ENCODE results near the gene MCL1. TPM values are rescaled to one million over a fixed set of nuclear protein-coding genes. Genes with fewer than 3 reads are reported as not detected.

MCL1 gene
- total and polyA plus RNA-seq, 2 experiments from 2014 or later = 55.3 to 244 TPM

DNA sequence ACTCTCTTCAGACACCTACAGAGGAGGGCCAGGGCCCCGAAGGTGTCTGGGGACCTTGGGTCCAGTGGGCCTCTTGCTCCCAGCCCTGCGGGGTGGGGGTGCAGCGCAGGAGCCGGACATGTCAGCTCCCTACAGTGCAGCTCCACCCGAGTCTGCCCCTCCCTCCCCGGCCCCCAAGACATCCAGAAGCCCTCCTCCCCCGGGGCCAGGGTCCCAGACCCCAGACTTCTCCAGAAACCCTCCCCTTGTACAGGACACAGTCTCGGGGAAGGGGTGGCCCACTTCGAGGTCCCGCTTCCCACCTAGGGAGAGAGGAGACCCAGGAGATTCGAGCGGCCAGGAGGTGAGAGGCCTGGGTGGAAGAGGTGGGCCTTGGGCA lies 26.5 kb downstream of the MCL1 start:
- no peak overlapping the region for H3K4me3 ChIP-seq
- TF ChIP-seq EZH2phosphoT487 (IDR thresholded peaks at IDR 0.05; ENCODE audit: unreplicated experiment) (no peak), ZNF114 (CRISPR knock-in tag; IDR thresholded peaks at IDR 0.05) (no peak), STAT1 (IDR thresholded peaks at IDR 0.05; ENCODE audit: unreplicated experiment) (no peak), ZNF331 (CRISPR knock-in tag; IDR thresholded peaks at IDR 0.05; ENCODE audit: low read depth) (no peak), CREB1 (CRISPR knock-in tag; IDR thresholded peaks at IDR 0.05; ENCODE audit: low read depth) (no peak), EZH2 (IDR thresholded peaks at IDR 0.05; ENCODE audit: low read depth, unreplicated experiment) (no peak), JUNB (IDR thresholded peaks at IDR 0.05; ENCODE audit: unreplicated experiment) (no peak), NANOG (IDR thresholded peaks at IDR 0.05; ENCODE audit: borderline replicate concordance) (no peak), POLR2AphosphoS5 (IDR thresholded peaks at IDR 0.05; ENCODE audit: low read depth) (no peak)
- TF ChIP-seq, protein P1, sequence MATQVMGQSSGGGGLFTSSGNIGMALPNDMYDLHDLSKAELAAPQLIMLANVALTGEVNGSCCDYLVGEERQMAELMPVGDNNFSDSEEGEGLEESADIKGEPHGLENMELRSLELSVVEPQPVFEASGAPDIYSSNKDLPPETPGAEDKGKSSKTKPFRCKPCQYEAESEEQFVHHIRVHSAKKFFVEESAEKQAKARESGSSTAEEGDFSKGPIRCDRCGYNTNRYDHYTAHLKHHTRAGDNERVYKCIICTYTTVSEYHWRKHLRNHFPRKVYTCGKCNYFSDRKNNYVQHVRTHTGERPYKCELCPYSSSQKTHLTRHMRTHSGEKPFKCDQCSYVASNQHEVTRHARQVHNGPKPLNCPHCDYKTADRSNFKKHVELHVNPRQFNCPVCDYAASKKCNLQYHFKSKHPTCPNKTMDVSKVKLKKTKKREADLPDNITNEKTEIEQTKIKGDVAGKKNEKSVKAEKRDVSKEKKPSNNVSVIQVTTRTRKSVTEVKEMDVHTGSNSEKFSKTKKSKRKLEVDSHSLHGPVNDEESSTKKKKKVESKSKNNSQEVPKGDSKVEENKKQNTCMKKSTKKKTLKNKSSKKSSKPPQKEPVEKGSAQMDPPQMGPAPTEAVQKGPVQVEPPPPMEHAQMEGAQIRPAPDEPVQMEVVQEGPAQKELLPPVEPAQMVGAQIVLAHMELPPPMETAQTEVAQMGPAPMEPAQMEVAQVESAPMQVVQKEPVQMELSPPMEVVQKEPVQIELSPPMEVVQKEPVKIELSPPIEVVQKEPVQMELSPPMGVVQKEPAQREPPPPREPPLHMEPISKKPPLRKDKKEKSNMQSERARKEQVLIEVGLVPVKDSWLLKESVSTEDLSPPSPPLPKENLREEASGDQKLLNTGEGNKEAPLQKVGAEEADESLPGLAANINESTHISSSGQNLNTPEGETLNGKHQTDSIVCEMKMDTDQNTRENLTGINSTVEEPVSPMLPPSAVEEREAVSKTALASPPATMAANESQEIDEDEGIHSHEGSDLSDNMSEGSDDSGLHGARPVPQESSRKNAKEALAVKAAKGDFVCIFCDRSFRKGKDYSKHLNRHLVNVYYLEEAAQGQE (IDR thresholded peaks at IDR 0.05; ENCODE audit: unreplicated experiment) = no peak
- TF ChIP-seq, protein P2, sequence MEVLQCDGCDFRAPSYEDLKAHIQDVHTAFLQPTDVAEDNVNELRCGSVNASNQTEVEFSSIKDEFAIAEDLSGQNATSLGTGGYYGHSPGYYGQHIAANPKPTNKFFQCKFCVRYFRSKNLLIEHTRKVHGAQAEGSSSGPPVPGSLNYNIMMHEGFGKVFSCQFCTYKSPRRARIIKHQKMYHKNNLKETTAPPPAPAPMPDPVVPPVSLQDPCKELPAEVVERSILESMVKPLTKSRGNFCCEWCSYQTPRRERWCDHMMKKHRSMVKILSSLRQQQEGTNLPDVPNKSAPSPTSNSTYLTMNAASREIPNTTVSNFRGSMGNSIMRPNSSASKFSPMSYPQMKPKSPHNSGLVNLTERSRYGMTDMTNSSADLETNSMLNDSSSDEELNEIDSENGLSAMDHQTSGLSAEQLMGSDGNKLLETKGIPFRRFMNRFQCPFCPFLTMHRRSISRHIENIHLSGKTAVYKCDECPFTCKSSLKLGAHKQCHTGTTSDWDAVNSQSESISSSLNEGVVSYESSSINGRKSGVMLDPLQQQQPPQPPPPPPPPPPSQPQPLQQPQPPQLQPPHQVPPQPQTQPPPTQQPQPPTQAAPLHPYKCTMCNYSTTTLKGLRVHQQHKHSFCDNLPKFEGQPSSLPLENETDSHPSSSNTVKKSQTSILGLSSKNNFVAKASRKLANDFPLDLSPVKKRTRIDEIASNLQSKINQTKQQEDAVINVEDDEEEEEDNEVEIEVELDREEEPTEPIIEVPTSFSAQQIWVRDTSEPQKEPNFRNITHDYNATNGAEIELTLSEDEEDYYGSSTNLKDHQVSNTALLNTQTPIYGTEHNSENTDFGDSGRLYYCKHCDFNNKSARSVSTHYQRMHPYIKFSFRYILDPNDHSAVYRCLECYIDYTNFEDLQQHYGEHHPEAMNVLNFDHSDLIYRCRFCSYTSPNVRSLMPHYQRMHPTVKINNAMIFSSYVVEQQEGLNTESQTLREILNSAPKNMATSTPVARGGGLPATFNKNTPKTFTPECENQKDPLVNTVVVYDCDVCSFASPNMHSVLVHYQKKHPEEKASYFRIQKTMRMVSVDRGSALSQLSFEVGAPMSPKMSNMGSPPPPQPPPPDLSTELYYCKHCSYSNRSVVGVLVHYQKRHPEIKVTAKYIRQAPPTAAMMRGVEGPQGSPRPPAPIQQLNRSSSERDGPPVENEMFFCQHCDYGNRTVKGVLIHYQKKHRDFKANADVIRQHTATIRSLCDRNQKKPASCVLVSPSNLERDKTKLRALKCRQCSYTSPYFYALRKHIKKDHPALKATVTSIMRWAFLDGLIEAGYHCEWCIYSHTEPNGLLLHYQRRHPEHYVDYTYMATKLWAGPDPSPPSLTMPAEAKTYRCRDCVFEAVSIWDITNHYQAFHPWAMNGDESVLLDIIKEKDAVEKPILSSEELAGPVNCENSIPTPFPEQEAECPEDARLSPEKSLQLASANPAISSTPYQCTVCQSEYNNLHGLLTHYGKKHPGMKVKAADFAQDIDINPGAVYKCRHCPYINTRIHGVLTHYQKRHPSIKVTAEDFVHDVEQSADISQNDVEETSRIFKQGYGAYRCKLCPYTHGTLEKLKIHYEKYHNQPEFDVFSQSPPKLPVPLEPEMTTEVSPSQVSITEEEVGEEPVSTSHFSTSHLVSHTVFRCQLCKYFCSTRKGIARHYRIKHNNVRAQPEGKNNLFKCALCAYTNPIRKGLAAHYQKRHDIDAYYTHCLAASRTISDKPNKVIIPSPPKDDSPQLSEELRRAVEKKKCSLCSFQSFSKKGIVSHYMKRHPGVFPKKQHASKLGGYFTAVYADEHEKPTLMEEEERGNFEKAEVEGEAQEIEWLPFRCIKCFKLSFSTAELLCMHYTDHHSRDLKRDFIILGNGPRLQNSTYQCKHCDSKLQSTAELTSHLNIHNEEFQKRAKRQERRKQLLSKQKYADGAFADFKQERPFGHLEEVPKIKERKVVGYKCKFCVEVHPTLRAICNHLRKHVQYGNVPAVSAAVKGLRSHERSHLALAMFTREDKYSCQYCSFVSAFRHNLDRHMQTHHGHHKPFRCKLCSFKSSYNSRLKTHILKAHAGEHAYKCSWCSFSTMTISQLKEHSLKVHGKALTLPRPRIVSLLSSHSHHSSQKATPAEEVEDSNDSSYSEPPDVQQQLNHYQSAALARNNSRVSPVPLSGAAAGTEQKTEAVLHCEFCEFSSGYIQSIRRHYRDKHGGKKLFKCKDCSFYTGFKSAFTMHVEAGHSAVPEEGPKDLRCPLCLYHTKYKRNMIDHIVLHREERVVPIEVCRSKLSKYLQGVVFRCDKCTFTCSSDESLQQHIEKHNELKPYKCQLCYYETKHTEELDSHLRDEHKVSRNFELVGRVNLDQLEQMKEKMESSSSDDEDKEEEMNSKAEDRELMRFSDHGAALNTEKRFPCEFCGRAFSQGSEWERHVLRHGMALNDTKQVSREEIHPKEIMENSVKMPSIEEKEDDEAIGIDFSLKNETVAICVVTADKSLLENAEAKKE (CRISPR knock-in tag; IDR thresholded peaks at IDR 0.05) = no peak
- TF ChIP-seq, protein P3, sequence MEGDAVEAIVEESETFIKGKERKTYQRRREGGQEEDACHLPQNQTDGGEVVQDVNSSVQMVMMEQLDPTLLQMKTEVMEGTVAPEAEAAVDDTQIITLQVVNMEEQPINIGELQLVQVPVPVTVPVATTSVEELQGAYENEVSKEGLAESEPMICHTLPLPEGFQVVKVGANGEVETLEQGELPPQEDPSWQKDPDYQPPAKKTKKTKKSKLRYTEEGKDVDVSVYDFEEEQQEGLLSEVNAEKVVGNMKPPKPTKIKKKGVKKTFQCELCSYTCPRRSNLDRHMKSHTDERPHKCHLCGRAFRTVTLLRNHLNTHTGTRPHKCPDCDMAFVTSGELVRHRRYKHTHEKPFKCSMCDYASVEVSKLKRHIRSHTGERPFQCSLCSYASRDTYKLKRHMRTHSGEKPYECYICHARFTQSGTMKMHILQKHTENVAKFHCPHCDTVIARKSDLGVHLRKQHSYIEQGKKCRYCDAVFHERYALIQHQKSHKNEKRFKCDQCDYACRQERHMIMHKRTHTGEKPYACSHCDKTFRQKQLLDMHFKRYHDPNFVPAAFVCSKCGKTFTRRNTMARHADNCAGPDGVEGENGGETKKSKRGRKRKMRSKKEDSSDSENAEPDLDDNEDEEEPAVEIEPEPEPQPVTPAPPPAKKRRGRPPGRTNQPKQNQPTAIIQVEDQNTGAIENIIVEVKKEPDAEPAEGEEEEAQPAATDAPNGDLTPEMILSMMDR (conservative IDR thresholded peaks at IDR 0.05; ENCODE audit: low read depth in 2 of 2) = no peak
- TF ChIP-seq, protein P4, sequence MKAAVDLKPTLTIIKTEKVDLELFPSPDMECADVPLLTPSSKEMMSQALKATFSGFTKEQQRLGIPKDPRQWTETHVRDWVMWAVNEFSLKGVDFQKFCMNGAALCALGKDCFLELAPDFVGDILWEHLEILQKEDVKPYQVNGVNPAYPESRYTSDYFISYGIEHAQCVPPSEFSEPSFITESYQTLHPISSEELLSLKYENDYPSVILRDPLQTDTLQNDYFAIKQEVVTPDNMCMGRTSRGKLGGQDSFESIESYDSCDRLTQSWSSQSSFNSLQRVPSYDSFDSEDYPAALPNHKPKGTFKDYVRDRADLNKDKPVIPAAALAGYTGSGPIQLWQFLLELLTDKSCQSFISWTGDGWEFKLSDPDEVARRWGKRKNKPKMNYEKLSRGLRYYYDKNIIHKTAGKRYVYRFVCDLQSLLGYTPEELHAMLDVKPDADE (IDR thresholded peaks at IDR 0.05) = no peak
- H3F3A ChIP-seq (replicated peaks; ENCODE audit: low read depth) = peaks cover 4% of the 10 kb centered on the region
- peaks cover 15% of the 10 kb centered on the region; the same call in 1 of the 2 replicates for H3K4me1 ChIP-seq (ENCODE audit: insufficient read depth)
- peaks cover 17% of the 10 kb centered on the region for H3K27me3 ChIP-seq (ENCODE audit: insufficient read depth)
- no peak overlapping the region for H3K27ac ChIP-seq (ENCODE audit: low read depth)
- H4K20me1 ChIP-seq (replicated peaks; ENCODE audit: insufficient read depth) = no peaks in the 10 kb centered on the region
- H3K9me2 ChIP-seq (ENCODE audit: insufficient read depth) = no peaks in the 10 kb centered on the region
- no peak overlapping the region for H3K4me3 Mint-ChIP-seq
- H3K27me3 Mint-ChIP-seq (ENCODE audit: insufficient read depth, low read depth, poor library complexity) = peaks cover 20% of the 10 kb centered on the region
- ATAC-seq (no peak), DNase-seq (ENCODE audit: low spot score) (no peak)
- H3K79me2 ChIP-seq (replicated peaks; ENCODE audit: insufficient read depth) = no peaks in the 10 kb centered on the region
- H3K27ac Mint-ChIP-seq = no peak overlapping the region
- H3K9me3 Mint-ChIP-seq = no peaks in the 10 kb centered on the region
- no peak overlapping the region for H3K4me2 ChIP-seq
- peaks cover 37% of the 10 kb centered on the region for H3K4me1 Mint-ChIP-seq
- H3K36me3 Mint-ChIP-seq (ENCODE audit: low read depth) = no peaks in the 10 kb centered on the region; the same call in 2 of the 3 replicates
- no peaks in the 10 kb centered on the region for H3K36me3 ChIP-seq (ENCODE audit: insufficient read depth)
- no peak overlapping the region for H2AFZ ChIP-seq

Measured in GM23338 (cell line).